WTC11 (cell line): ENCODE data around the gene ARSA. TPM values are rescaled to one million over a fixed set of nuclear protein-coding genes. Genes with fewer than 3 reads are reported as not detected.

Source experiments
- ATAC-seq: fragments of 200-7000 bp; cut with Tn5 transposase; 2 replicates; pipeline ENCODE4 v1.10.0; 2021; ENCODE audit warnings: mild to moderate bottlenecking, moderate library complexity
- CTCF ChIA-PET: fragments of 300-600 bp; sonication (Branson Sonifier 250); formaldehyde crosslinking; loops from one replicate; lab custom pipeline; 2021; ENCODE audit warnings: antibody characterized with exemption; lab: Charles Lee
- POLR2A ChIA-PET: fragments of 350-600 bp; sonication (Branson Sonifier 250); formaldehyde crosslinking; loops from one replicate; lab custom pipeline; 2021; ENCODE audit warnings: antibody characterized with exemption; lab: Charles Lee
- DNase-seq: peaks from one replicate; pipeline ENCODE4 v3.0.0; 2021; ENCODE audit warnings: low spot score
- H3K27ac Mint-ChIP-seq: 2 replicates; pipeline ENCODE4 v1.8.0; 2021; ENCODE audit warnings: mixed read lengths
- H3K27me3 Mint-ChIP-seq: 2 replicates; pipeline ENCODE4 v1.8.0; 2021; ENCODE audit warnings: low read depth, mild to moderate bottlenecking, moderate library complexity, mixed read lengths
- H3K36me3 Mint-ChIP-seq: 2 replicates; pipeline ENCODE4 v1.8.0; 2021; ENCODE audit warnings: mixed read lengths
- H3K4me1 Mint-ChIP-seq: 2 replicates; pipeline ENCODE4 v1.8.0; 2022; ENCODE audit warnings: mixed read lengths
- H3K4me3 Mint-ChIP-seq: 2 replicates; pipeline ENCODE4 v1.8.0; 2021; ENCODE audit warnings: mild to moderate bottlenecking, moderate library complexity, mixed read lengths
- H3K9me3 Mint-ChIP-seq: 2 replicates; pipeline ENCODE4 v1.8.0; 2021; ENCODE audit warnings: mixed read lengths
- ATF1 ChIP-seq: sonication (generic); formaldehyde crosslinking; IDR thresholded peaks from 2 replicates; pipeline ENCODE4 v1.8.1; 2023; ENCODE audit warnings: mild to moderate bottlenecking, moderate library complexity, missing genetic modification reagents
- E2F5 ChIP-seq: sonication (generic); formaldehyde crosslinking; IDR thresholded peaks from 2 replicates; pipeline ENCODE4 v1.8.1; 2022; ENCODE audit warnings: mild to moderate bottlenecking, moderate library complexity, missing genetic modification reagents
- ELF4 ChIP-seq: sonication (generic); formaldehyde crosslinking; IDR thresholded peaks from 2 replicates; pipeline ENCODE4 v1.8.1; 2022; ENCODE audit warnings: low read depth, mild to moderate bottlenecking, moderate library complexity, missing genetic modification reagents
- FOXP1 ChIP-seq: sonication (generic); formaldehyde crosslinking; IDR thresholded peaks from 2 replicates; pipeline ENCODE4 v1.8.0; 2022; ENCODE audit warnings: missing genetic modification reagents, mild to moderate bottlenecking, moderate library complexity, borderline replicate concordance
- GABPB1 ChIP-seq: sonication (generic); formaldehyde crosslinking; IDR thresholded peaks from 2 replicates; pipeline ENCODE4 v1.8.1; 2023; ENCODE audit warnings: mild to moderate bottlenecking, missing genetic modification reagents
- GRHL2 ChIP-seq: fragments of 250-450 bp; sonication (Bioruptor Pico); IDR thresholded peaks from 2 replicates; pipeline ENCODE4 v1.8.0; 2022; ENCODE audit warnings: mild to moderate bottlenecking, moderate library complexity; ENCODE audit not compliant: insufficient replicate concordance, severe bottlenecking
- GTF2I ChIP-seq: fragments of 250-450 bp; sonication (Bioruptor Pico); conservative IDR thresholded peaks from 2 replicates; pipeline ENCODE4 v1.4.0; 2021; ENCODE audit warnings: mild to moderate bottlenecking
- JUN ChIP-seq: sonication (generic); formaldehyde crosslinking; IDR thresholded peaks from 2 replicates; pipeline ENCODE4 v1.8.0; 2023; ENCODE audit warnings: mild to moderate bottlenecking, missing genetic modification reagents
- NFYB ChIP-seq: sonication (generic); formaldehyde crosslinking; conservative IDR thresholded peaks from 2 replicates; pipeline ENCODE4 v1.8.0; 2022; ENCODE audit warnings: low read depth, missing genetic modification reagents
- NR1H2 ChIP-seq: sonication (generic); formaldehyde crosslinking; IDR thresholded peaks from 2 replicates; pipeline ENCODE4 v1.9.0; 2021; ENCODE audit warnings: mild to moderate bottlenecking, moderate library complexity, missing genetic modification reagents
- NR2C2 ChIP-seq: sonication (generic); formaldehyde crosslinking; IDR thresholded peaks from 2 replicates; pipeline ENCODE4 v1.8.0; 2022; ENCODE audit warnings: mild to moderate bottlenecking, missing genetic modification reagents
- PREB ChIP-seq: sonication (generic); formaldehyde crosslinking; IDR thresholded peaks from 2 replicates; pipeline ENCODE4 v1.8.1; 2022; ENCODE audit warnings: mild to moderate bottlenecking, missing genetic modification reagents, moderate library complexity, borderline replicate concordance
- USF2 ChIP-seq: sonication (generic); formaldehyde crosslinking; IDR thresholded peaks from 2 replicates; pipeline ENCODE4 v1.8.1; 2023; ENCODE audit warnings: mild to moderate bottlenecking, missing genetic modification reagents, moderate library complexity
- ZNF416 ChIP-seq: fragments of 250-450 bp; sonication (Bioruptor Pico); IDR thresholded peaks from 2 replicates; pipeline ENCODE4 v1.9.0; 2021; ENCODE audit warnings: mild to moderate bottlenecking, inconsistent platforms
- ZNF532 ChIP-seq: fragments of 250-450 bp; sonication (Bioruptor Pico); IDR thresholded peaks from 2 replicates; pipeline ENCODE4 v1.9.0; 2021; ENCODE audit warnings: mild to moderate bottlenecking, borderline replicate concordance
- total RNA-seq: library from RNA; stranded (reverse); gene quantifications from 3 replicates; pipeline ENCODE4 v1.2.3, GENCODE V29; 2021
- TF ChIP-seq, protein P1 (sequence below): sonication (generic); formaldehyde crosslinking; IDR thresholded peaks from 2 replicates; pipeline ENCODE4 v1.8.1; 2023; ENCODE audit warnings: mild to moderate bottlenecking, missing genetic modification reagents
- TF ChIP-seq, protein P2 (sequence below): sonication (generic); formaldehyde crosslinking; IDR thresholded peaks from 2 replicates; pipeline ENCODE4 v1.8.1; 2023; ENCODE audit warnings: mild to moderate bottlenecking, missing genetic modification reagents

ARSA gene
- total RNA-seq, 1 experiment from 2014 or later: 18.8 TPM

DNA sequence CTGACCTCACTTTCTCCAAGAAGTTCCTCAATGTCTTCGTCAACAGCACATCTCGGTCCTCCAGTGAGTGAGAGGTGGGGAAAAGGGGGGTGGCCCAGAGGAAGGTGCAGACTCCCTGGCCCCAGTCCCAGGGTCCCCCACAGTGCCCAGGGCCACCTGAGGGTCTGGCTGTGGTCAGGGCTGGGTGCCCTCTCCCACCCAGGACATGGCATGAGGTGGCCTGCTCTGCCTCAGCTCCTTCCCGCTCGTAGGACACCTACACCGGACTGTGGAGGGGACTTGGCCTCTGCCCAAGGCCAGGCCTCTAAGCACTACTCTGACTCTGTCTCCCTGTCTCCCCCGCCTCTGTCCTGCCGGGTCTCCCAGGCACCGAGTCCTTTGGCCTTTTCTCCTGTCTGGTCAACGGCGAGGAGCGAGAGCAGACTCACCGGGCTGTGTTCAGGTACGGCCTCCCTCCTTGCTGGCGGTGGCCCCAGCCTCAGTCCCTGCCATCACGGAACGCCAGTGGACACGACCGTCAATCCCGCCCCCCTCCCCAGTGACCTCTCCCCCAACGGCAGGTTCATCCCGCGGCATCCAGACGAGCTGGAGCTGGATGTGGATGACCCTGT, 22.8 kb downstream of the ARSA start:
- ATAC-seq: no peak
- ChIA-PET POLR2A (no interaction called here), CTCF (interaction anchor here (0.9 to 1.5 kb wide), 3 partner anchors 18 to 95 kb away, joined by 3 to 6 read pairs (median 3); no protein-coding TSS in a partner anchor)
- no peak for DNase-seq
- peaks cover 30% of the 10 kb centered on the region for H3K27me3 Mint-ChIP-seq
- H3K36me3 Mint-ChIP-seq: no peaks in the 10 kb centered on the region
- TF ChIP-seq JUN: no peak
- peaks cover 8% of the 10 kb centered on the region; the same call in 1 of the 2 replicates for H3K4me1 Mint-ChIP-seq
- no peak overlapping the region for H3K27ac Mint-ChIP-seq
- no peaks in the 10 kb centered on the region for H3K9me3 Mint-ChIP-seq
- H3K4me3 Mint-ChIP-seq: no peak overlapping the region

DNA sequence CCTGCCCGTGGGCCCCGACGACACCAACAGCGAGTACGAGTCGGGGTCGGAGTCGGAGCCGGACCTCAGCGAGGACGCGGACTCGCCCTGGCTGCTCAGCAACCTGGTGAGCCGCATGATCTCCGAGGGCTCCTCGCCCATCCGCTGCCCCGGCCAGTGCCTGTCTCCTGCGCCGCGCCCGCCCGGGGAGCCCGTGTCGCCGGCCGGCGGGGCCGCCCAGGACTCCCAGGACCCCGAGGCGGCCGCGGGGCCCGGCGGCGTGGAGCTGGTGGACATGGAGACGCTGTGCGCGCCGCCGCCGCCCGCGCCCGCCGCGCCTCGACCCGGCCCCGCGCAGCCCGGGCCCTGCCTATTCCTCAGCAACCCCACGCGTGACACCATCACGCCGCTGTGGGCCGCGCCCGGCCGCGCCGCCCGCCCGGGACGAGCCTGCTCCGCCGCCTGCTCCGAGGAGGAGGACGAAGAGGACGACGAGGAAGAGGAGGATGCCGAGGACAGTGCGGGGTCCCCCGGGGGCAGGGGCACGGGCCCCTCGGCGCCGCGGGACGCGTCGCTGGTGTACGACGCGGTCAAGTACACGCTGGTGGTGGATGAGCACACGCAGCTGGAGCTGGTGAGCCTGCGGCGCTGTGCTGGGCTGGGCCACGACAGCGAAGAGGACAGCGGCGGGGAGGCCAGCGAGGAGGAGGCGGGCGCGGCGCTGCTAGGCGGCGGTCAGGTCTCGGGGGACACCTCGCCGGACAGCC, 23.5 kb downstream of the ARSA start:
- no peak overlapping the region for H3K27ac Mint-ChIP-seq
- H3K4me1 Mint-ChIP-seq: peaks cover 12% of the 10 kb centered on the region; the same call in 1 of the 2 replicates
- POLR2A ChIA-PET: no interaction called here
- CTCF ChIA-PET: interaction anchor here (0.9 to 1.3 kb wide), 5 partner anchors 17 to 170 kb away, joined by 3 to 5 read pairs (median 3); partner anchors contain the start of gene SYCE3
- no peak for ATAC-seq
- DNase-seq: no peak
- H3K36me3 Mint-ChIP-seq: no peaks in the 10 kb centered on the region
- no peak overlapping the region for H3K4me3 Mint-ChIP-seq
- TF ChIP-seq GRHL2 (CRISPR knock-in tag) (no peak), GTF2I (CRISPR knock-in tag) (no peak), FOXP1 (CRISPR knock-in tag) (no peak), NR2C2 (CRISPR knock-in tag) (no peak), ZNF532 (CRISPR knock-in tag) (no peak), ELF4 (CRISPR knock-in tag) (no peak), USF2 (no peak), NFYB (CRISPR knock-in tag) (no peak), NR1H2 (CRISPR knock-in tag) (no peak), ATF1 (no peak), PREB (CRISPR knock-in tag) (no peak), E2F5 (CRISPR knock-in tag) (no peak), ZNF416 (no peak), GABPB1 (CRISPR knock-in tag) (no peak)
- TF ChIP-seq, protein P1, sequence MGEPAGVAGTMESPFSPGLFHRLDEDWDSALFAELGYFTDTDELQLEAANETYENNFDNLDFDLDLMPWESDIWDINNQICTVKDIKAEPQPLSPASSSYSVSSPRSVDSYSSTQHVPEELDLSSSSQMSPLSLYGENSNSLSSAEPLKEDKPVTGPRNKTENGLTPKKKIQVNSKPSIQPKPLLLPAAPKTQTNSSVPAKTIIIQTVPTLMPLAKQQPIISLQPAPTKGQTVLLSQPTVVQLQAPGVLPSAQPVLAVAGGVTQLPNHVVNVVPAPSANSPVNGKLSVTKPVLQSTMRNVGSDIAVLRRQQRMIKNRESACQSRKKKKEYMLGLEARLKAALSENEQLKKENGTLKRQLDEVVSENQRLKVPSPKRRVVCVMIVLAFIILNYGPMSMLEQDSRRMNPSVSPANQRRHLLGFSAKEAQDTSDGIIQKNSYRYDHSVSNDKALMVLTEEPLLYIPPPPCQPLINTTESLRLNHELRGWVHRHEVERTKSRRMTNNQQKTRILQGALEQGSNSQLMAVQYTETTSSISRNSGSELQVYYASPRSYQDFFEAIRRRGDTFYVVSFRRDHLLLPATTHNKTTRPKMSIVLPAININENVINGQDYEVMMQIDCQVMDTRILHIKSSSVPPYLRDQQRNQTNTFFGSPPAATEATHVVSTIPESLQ (CRISPR knock-in tag): no peak
- TF ChIP-seq, protein P2, sequence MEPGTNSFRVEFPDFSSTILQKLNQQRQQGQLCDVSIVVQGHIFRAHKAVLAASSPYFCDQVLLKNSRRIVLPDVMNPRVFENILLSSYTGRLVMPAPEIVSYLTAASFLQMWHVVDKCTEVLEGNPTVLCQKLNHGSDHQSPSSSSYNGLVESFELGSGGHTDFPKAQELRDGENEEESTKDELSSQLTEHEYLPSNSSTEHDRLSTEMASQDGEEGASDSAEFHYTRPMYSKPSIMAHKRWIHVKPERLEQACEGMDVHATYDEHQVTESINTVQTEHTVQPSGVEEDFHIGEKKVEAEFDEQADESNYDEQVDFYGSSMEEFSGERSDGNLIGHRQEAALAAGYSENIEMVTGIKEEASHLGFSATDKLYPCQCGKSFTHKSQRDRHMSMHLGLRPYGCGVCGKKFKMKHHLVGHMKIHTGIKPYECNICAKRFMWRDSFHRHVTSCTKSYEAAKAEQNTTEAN (CRISPR knock-in tag): no peak
- TF ChIP-seq, all 79 proteins: peak for 0
- H3K9me3 Mint-ChIP-seq: no peaks in the 10 kb centered on the region
- H3K27me3 Mint-ChIP-seq: peaks cover 37% of the 10 kb centered on the region
